ENCODE measurements around the gene GABARAPL2. TPM values are rescaled to one million over a fixed set of nuclear protein-coding genes. Genes with fewer than 3 reads are reported as not detected.

Gene GABARAPL2
- total RNA-seq, 1 experiment from 2014 or later = 76.9 TPM

GRCh38 chr16:75529056-75529905 is 36.9 kb upstream of the GABARAPL2 start:
- no peak overlapping the region for H3K4me3 ChIP-seq (replicated peaks in 1 of 2; ENCODE audit: low read depth in 1 of 2, low read length in 2 of 2)
- ChIA-PET RAD21 (ENCODE audit: low non-redundant PET in 1 of 2, low total read pairs in 2 of 2, uncharacterized antibody in 2 of 2, unreplicated experiment in 2 of 2) (no interaction called here), CTCF (no interaction called here), POLR2A (no interaction called here)
- no peak overlapping the region for H3K27ac ChIP-seq (ENCODE audit: low read depth, low read length)
- intact Hi-C loops (cut with micrococcal nuclease) = no loop called here
- no peak overlapping the region for H2AFZ ChIP-seq (ENCODE audit: low read depth, low read length, poor library complexity, severe bottlenecking)
- TF ChIP-seq MAX (IDR thresholded peaks at IDR 0.05) (no peak), YY1 (IDR thresholded peaks at IDR 0.05; ENCODE audit: extremely low read depth, insufficient replicate concordance, low read depth, low read length) (no peak), SIN3A (IDR thresholded peaks at IDR 0.05; ENCODE audit: low read depth) (no peak), JUND (IDR thresholded peaks at IDR 0.05) (no peak), EZH2phosphoT487 (IDR thresholded peaks at IDR 0.05; ENCODE audit: borderline replicate concordance) (no peak), ELF1 (IDR thresholded peaks at IDR 0.05; ENCODE audit: borderline replicate concordance, low read depth) (no peak), SP1 (IDR thresholded peaks at IDR 0.05; ENCODE audit: low read depth) (no peak), CBX3 (IDR thresholded peaks at IDR 0.05; ENCODE audit: low read depth) (no peak), REST (IDR thresholded peaks at IDR 0.05; ENCODE audit: low read depth) (no peak), ZNF274 (IDR thresholded peaks at IDR 0.05; ENCODE audit: low read depth, low read length) (no peak), ZFX (IDR thresholded peaks at IDR 0.05) (no peak), RAD21 (IDR thresholded peaks at IDR 0.05; ENCODE audit: low read depth) (no peak), EZH2 (IDR thresholded peaks at IDR 0.05) (no peak), POLR2A (IDR thresholded peaks at IDR 0.05; ENCODE audit: borderline replicate concordance, extremely low read depth, insufficient read depth, insufficient read length) (no peak), FOSL1 (IDR thresholded peaks at IDR 0.05; ENCODE audit: low read depth) (no peak), EGR1 (IDR thresholded peaks at IDR 0.05; ENCODE audit: low read depth) (no peak), TCF7L2 (IDR thresholded peaks at IDR 0.05; ENCODE audit: borderline replicate concordance, extremely low read depth, insufficient read depth, insufficient read length) (no peak), ATF3 (IDR thresholded peaks at IDR 0.05) (no peak), ZBTB33 (IDR thresholded peaks at IDR 0.05; ENCODE audit: extremely low read depth, insufficient replicate concordance, low read length) (no peak)
- BruUV-seq (replicated peaks) = no TSS peak
- H3K79me2 ChIP-seq (ENCODE audit: insufficient read depth, low read length) = no peaks in the 10 kb centered on the region
- no peaks in the 10 kb centered on the region for H4K20me1 ChIP-seq (ENCODE audit: insufficient read depth)
- no peak for ATAC-seq
- H3K36me3 ChIP-seq (ENCODE audit: control insufficient read depth in 1 of 2, insufficient read depth in 2 of 2, low read length in 2 of 2) = no peaks in the 10 kb centered on the region
- H3K27me3 ChIP-seq (ENCODE audit: insufficient read depth, low read length) = no peaks in the 10 kb centered on the region
- H3K4me2 ChIP-seq (ENCODE audit: low read length) = no peak overlapping the region
- DNase-seq (ENCODE audit: low read depth, low spot score) = no peak
- H3K9ac ChIP-seq (ENCODE audit: low read length) = no peak overlapping the region
- no peaks in the 10 kb centered on the region for H3K9me3 ChIP-seq (ENCODE audit: control insufficient read depth in 1 of 2, insufficient read depth in 1 of 2, low read depth in 1 of 2, low read length in 2 of 2)
- H3K9me2 ChIP-seq (ENCODE audit: insufficient read depth) = no peaks in the 10 kb centered on the region
- H3K4me1 ChIP-seq (ENCODE audit: control insufficient read depth in 1 of 2, insufficient read depth in 2 of 2, low read length in 2 of 2) = no peaks in the 10 kb centered on the region

Measured in HCT116 (cell line).